Left ventricle myocardium superior (tissue), 1 donor: ENCODE measurements around the gene MYO3B. TPM values are rescaled to one million over a fixed set of nuclear protein-coding genes. Genes with fewer than 3 reads are reported as not detected.
A peak's percentile ranks its signal among the peaks of the same experiment; 100 is the strongest.

Source experiments
- ATAC-seq: fragments of 200-7000 bp; cut with Tn5 transposase; one replicate; pipeline ENCODE4 v1.9.1; 2020; ENCODE audit warnings: mild to moderate bottlenecking, moderate library complexity
- DNase-seq: peaks from one replicate; pipeline ENCODE4 v3.0.0-alpha.2; 2020
- intact Hi-C: fragments of 100-400 bp; cut with micrococcal nuclease; formaldehyde crosslinking; loops from one replicate; pipeline ENCODE4 v1.11.0; 2022
- total RNA-seq: library from RNA; stranded (reverse); fragmentation: NEBNext Ultra II Directional; extraction: Animal tissue kit (Norgen Biotek cat#: 25700); gene quantifications from one replicate; pipeline ENCODE4 v1.2.1, GENCODE V29; 2021
- donor health status: DM: no; HTN: yes; CAD: no; lungs with severe emphysema.

The MYO3B gene
- total RNA-seq, 1 donor from 2014 or later, result 0.05 TPM

DNA sequence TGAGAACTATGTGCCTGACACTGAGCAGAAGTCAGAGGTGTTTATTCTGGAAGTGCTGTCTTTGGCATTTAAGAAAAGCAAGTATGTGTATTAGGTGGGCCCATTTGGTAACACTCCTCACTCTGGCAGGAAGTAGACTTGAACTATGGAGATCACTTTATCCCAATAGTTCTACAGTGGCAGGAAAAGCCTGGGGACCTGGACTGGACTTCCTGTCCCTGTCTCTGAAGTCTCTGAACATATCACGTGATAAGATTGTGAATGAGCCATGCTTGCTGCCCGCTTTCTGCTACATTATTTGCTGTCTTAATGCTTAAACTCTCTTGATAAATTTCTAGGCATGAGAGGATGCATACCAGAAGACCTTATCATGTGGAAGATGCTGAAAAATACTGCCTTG lies 203.7 kb downstream of the MYO3B start:
- DNase-seq (no peak), ATAC-seq (no peak)
- intact Hi-C loops, result no loop called here

DNA sequence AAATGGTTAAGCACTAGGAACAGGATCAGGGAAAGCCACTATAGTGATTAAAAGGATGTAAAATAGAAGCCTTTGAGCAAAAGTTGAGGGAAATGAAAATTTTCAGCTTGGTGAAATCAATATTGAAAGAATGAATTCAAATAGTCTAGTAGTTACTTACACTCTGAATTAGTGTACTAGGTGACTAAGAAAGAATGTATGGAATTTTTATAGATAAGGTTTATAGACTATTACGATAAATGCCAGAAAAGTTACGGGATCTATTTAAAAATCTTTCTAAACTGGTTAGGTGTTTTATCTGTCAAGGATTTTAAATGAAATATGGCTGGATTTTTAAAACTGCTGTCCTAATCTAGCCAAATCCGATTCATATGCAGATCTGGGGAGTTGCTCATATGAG lies 208.6 kb downstream of the MYO3B start:
- intact Hi-C loops, result no loop called here
- DNase-seq (no peak), ATAC-seq (no peak)

DNA sequence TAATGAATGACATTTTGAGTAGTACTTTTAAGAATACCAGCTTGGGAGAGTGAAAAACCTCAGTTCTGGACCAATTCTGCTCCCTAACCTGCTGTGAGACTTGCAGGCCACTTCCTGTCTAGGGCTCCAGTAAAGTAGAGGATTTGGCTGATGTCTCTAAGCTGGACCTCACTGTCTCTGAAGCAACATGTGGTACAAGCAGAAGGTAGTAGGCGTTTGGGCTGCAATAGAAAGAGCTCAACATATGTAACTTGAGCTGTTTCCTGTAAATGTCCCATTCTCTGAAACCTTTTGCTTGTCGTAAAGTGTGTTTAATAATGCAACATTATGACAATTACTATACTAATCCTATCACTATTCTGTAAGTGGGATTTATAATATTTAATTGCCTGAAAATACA lies 213.1 kb downstream of the MYO3B start:
- intact Hi-C loops, result no loop called here
- ATAC-seq (no peak), DNase-seq (no peak)

DNA sequence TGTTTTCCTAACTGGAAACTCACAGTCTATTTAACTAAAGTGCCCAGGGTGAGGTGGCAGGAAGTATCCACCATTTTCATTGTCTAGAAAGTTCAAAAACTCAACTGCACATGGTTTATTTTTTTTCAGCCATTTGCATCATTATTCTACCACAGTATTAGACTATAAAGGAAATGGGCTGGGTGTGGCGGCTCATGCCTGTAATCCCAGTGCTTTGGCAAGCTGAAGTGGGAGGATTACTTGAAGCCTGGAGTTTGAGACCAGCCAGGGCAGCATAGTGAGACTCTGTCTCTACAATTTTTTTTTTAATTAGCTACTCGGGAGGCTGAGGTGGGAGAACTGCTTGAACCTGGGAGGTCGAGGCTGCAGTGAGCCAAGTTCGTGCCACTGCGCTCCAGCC lies 213.8 kb downstream of the MYO3B start:
- ATAC-seq (no peak), DNase-seq (no peak)
- intact Hi-C loops, result no loop called here

DNA sequence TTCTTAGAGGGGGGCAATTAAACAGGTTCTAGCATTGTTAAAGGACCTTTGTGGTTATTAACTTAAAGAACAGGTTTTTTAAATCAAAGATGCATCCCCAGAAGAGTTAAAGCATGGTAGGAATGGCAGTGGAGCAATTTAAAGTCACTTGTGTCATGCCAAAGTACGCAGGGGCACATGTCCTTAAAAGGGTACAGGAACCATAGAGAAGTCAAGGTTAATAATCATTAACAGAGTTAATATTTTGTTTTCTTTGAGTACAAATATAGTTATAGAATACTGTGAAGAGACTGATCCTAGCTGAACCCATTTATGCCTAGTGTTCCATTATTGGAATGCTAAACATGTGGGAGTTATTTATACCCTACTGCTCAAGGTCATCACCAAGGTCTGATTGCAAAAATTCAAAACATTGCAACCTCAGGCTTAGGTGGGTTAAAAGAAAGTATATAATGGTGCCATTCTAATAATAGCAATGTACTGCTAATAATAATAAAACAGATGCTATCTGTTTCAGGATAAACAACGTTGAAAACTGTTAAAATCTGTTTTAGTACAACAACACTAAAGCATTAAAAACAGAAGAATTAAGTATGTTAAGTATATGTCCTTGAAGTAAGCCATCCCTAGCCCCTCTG lies 216.0 kb downstream of the MYO3B start:
- ATAC-seq, result no peak
- DNase-seq, result no peak
- intact Hi-C loops, result no loop called here

DNA sequence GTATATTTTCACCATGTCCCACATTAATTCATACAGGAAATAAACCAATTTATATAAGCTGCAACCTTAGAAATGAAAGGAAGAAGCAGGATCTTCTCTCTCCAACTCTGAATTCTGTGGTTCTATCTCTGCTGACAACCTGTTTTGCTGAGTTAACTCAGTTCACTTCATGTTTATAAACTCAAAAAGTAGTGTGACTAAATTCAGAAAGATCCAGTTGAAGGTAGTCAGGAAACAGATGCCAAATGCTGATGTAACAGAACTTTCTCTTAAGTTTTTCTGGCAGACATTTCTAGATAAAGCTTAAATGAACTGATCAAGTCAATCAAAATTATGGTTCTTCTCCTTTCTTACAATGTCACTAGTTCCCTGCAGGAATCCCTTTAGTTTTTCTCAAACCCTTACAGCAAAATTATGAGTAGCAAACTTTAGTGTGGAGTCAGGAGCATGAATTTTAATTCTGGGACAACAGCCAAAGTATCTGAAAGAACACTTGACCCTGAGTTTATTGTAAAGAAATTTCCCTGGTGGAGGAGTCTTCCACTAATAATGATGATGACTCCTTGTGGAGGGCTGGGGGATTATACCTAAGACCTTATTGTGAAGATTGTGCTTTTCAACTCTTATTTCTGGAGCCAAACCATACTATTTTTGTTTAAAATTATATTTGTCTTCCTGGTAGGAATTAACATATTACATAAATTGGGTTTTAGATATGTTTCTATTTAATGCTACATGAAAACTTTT lies 216.9 kb downstream of the MYO3B start:
- no peak for ATAC-seq
- intact Hi-C loops, result no loop called here
- no peak for DNase-seq

DNA sequence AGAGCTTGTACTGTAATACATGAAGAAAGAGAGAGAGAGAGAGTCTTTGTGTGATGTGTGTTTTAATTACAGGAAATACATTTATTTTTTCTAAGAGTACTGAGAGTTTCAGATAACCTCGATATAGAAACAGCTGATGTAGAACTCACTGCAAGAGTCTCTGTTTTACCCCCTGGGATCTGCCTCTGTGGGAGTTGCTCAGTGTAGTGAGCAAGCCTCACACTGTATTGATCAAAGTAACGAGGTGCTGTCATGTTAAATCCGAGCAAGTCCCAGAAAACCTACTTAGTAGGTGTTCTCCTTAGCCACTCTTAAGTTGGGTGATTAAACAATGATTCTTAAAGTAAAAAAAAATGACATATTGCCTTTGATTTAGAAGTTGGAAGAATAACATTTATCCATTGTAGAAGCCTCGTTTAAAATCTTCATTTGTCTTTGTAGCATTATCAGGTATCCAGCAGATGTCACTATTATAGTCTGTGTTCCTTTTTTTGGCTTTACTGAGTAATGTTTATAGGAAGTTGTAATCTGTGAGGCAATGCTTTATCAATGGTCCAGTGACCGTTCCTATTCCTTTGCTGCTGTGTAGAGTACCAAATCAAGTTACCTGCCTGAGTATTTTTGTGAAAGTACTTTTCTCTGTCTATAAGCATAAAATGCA lies 219.0 kb downstream of the MYO3B start:
- DNase-seq (no peak), ATAC-seq (no peak)
- intact Hi-C loops, result no loop called here

DNA sequence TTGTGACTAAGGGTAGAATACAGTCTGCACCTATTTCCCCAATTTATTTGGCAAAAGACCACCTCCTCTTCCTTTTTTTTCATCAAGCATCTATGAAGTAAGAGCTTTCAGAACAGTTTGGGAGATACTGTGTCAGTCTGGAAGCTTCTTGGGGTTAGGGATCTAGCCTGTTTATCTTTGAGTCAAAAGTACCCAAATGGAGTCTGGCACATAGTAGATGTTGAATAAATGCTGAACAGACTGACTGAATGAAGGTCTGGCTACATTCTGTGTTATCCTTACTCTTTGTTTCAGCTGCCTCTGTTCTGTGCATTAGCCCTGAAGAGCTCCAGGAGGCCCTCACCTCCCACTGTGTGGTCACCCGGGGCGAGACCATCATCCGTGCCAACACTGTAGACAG lies 223.2 kb downstream of the MYO3B start:
- intact Hi-C loops, result no loop called here
- ATAC-seq, result no peak

DNA sequence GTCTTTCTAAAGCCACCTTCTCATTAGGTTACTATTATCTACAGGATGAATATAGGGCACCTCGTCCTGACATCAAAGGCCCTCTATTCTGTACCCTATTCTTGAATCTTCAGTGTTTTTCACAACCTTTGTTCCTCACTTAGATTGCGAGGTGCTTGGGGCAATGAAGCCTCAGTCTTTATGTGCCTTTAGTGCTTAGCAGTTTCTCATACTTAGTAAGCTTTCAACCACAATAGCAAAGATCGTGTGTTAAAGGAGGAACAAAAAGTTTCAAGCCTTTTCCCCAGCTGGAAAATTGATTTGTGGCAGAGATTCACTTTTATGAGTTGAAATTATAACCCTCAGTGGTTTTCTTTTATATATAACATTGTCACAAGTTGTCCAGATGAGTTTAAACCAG lies 226.9 kb downstream of the MYO3B start:
- no peak for ATAC-seq
- intact Hi-C loops, result no loop called here

More for the DNA sequence above, 223.2 kb downstream of the MYO3B start:
- no peak for DNase-seq

DNA sequence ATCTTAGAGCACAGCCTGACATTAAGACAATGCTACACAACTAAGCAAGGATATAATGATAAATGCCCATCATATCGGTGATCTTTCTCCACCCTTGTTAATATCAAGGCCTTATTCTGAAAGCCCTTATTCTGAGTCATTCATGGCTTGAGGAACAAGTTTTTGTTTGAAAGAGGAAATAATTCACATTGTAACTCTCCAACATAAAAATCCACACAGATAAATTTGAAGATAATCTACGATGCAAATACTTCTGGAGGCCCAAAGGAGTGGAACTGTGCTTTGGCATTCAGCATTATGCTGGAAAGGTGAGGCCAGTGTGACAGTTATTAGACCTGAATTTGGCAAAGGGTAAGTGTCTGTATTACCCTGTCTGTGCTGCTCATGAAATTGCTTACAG lies 227.4 kb downstream of the MYO3B start:
- DNase-seq (no peak), ATAC-seq (no peak)
- intact Hi-C loops, result no loop called here

More for the DNA sequence above, 226.9 kb downstream of the MYO3B start:
- DNase-seq, result no peak

DNA sequence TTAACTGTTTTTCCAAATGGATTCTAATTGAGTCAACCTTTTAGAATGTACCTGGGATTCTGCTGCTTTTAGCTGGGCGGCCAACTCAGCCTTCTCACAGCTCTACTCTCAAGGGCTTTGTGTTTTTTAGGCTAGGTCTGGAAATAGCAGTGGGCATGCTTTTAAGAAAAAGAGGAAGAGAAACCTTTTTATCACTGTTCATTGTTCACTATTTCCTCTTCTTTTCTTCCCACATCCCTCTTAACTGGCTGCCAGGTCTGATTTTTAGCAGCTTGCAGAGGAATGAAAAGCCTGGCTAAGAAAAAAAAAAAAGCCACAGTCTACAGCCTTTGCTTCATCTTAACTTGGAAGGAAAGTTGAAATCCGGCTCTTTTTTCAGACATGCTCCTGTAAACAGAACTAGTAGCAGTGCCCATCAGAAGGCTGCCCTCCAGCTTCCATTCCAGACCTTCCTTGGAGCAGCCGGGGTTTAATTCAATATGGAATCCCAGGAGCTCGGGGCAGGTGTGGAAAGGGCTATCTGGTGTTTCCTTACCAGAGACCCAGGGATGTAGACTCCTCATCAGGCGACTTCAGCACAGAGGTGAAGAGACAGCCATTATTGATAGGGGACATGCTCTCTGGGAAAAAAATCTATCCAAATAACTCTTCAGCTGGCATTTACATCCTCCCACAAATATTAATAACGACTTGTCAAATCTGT lies 230.7 kb downstream of the MYO3B start:
- ATAC-seq, result no peak
- DNase-seq, result no peak
- intact Hi-C loops, result no loop called here

DNA sequence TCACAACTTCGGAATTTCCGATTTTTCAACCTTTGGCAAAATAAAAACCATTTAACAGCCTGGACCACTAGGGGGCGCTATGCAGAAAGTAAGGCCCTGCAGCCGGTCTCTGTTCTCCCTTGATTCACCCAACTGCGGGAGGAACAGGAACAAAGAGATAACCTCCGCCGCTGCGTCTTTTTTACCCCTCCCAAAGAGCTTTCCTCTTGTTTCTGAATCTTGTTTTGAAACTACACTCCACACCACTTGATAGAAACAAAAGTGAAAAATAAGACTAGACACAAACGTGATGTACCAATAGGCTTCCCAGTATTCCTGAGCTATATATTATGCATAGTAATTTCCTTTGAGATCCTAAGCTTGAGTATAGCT lies 231.2 kb downstream of the MYO3B start:
- DNase-seq (peak; percentile 66), ATAC-seq (peak; percentile 50)
- intact Hi-C loops, result no loop called here

DNA sequence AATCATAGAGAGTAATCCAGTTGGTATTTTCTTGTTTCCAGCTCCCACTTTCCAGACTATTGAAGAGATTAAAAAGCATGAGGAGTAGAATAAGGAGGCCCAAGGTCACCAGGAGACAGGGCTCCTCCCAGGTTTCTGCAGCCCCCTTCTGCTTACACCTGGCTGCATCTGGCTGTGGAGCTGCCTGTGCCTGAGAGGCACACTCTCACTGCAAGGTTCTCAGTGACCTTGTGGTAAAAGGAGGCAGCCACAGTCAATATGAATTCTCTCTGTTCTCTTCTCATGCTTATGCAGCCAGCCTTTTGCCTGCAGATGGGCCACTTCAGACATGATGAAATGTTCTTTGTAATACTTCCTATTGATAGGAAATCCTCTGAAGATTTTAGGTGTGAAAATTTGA lies 233.7 kb downstream of the MYO3B start:
- no peak for ATAC-seq
- intact Hi-C loops, result loop anchor here (10.0 kb wide), 1 partner anchor 403 kb away; the partner anchor contains the start of gene GAD1

DNA sequence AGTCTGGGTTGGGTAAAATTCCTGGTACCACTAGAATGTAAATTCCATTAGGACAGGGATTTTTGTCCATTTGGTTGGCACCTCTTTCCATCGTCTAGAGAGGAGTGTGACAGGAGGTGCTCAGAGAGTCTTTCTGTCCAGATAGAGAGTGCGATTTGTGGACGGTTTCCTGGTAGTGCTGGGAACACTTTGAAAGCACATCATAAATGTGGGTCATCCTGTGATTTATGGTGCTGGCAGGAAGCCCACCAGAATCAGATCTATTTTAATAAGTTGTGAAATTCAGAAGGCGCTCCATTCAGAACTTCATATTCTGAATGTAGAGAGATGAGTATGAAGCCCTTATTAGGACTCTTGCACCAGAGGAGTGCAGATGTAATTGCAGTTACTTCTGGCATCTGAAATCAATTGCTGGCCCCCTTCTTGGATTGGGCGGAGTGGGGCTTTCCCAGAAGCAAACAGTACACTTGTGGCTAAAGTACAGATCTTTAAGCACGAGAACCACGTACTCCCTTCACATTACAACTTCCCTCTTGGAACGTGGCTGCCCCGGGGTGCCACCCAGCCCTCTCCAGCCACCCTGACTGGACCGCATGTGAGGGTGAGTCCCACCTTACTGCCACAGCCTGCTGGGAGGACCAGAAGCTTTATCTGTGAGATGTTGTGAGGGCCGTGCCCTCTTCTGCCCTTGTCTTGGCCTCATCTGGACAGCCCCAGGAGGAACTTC lies 243.2 kb downstream of the MYO3B start:
- ATAC-seq (no peak), DNase-seq (no peak)
- intact Hi-C loops, result no loop called here

More for the DNA sequence above, 233.7 kb downstream of the MYO3B start:
- DNase-seq, result no peak

DNA sequence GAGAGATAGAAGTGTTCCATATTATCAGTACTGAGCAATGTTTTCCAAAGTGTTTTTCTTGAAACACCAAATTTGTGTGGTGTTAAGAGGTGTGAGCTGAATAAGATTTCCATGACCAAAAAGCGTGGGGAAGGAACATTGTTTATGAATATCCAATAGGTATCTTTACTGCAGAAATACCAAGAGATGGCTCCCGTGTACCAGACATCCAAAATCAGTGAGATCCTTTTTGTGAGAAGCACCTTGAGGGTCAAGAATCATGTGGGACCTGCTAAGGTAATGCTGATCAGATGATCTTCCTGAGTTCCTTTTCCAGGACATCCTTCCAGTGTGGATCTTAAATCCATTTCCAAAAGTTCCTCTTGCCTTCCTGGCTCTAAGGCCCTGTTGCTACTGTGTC lies 246.0 kb downstream of the MYO3B start:
- intact Hi-C loops, result no loop called here
- ATAC-seq (no peak), DNase-seq (no peak)

DNA sequence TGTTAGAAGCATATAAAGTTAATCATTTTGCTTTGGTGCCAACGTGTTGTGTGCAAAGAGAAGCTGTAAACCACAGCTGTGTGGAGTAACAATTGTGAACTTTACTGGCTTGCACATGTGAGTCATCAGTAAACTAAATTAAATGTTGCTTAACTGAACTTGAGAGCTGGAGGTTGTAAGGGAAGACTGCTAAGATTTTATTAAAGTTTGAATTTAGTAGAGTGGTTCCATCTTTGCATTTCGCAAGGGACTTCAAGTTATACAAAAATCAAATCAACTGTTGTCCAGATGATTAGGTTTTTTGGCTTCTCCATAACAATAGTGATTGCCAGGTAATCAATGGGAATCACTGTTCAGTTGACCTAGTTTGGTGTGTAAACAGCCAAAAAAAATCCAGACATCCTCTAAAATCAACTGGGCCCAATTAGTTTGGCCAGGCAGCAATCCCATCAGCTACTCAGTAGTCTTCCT lies 247.4 kb downstream of the MYO3B start:
- intact Hi-C loops, result no loop called here
- DNase-seq (no peak), ATAC-seq (no peak)

DNA sequence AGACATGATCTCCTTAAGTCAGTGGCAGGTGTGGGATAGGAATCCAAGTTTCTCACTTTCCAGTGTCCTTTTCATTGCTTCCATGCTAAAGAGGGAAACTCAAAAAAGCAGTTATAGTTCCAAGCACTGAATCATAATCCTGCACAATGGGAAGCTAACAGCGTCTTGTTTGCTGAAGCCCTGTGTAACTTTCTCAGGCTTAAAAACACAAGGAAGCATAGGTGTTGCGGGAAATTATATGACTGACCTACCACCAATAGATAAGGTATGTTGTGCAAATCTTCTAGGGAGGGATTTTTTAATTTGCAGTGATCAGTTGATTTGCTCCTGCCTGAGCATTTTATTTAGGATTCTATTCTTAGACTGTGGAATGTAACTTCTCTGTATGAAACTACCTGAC lies 250.9 kb downstream of the MYO3B start:
- ATAC-seq (no peak), DNase-seq (no peak)

DNA sequence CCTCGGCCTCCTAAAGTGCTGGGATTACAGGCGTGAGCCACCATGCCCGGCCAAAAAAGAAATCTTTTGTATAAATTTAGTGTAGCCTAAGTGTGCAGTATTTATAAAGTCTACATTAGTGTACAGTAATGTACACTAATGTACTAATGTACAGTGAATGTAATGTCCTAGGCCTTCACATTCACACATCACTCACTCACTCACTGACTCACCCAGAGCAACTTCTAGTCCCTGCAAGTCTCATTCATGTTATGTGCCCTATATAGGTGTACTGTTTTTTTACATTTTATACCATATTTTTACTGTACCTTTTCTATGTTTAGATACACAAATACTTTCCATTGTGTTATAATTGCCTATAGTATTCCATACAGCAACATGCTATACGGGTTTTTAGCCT lies 254.9 kb downstream of the MYO3B start:
- ATAC-seq, result no peak
- intact Hi-C loops, result no loop called here
- DNase-seq, result no peak

More for the DNA sequence above, 250.9 kb downstream of the MYO3B start:
- intact Hi-C loops, result no loop called here

DNA sequence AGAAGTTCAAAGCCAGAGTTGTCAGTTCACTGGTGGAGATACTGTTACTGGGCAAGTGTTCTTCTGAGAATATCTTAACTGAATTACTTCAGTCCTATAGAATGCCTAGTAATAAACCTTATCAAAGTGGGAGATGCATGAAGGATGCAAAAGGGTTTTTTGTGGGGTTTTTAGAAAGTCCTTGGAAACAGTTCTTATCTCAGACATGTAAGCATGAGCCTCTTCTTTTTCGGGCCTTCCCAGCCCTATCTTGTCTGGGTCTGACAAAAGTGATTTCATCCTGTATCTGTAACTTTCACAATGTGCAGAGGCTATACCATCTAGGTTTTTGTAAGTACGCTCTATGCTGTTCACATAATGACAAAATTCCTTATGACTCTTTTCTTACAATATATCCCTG lies 255.5 kb downstream of the MYO3B start:
- DNase-seq (no peak), ATAC-seq (no peak)
- intact Hi-C loops, result no loop called here
